ENCODE data around the gene IVD. TPM values are rescaled to one million over a fixed set of nuclear protein-coding genes. Genes with fewer than 3 reads are reported as not detected.

Gene IVD
- total and polyA plus RNA-seq, 2 of the 8 experiments (the other 6 are each of a cell fraction or from before 2014, with no cell fraction given), result 55.2 to 78.8 TPM

- TF ChIP-seq ATF2 (IDR thresholded peaks at IDR 0.05; ENCODE audit: low read length), result no peak
- no peak for TF ChIP-seq SP2 (IDR thresholded peaks at IDR 0.05; ENCODE audit: low read length)
- TF ChIP-seq, protein P1, sequence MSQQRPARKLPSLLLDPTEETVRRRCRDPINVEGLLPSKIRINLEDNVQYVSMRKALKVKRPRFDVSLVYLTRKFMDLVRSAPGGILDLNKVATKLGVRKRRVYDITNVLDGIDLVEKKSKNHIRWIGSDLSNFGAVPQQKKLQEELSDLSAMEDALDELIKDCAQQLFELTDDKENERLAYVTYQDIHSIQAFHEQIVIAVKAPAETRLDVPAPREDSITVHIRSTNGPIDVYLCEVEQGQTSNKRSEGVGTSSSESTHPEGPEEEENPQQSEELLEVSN (IDR thresholded peaks at IDR 0.05), result peak; percentile 40; the same call in 1 of the 2 replicates
- 0 out of 2 replicates have a peak, but pooled peaks have one; percentile 35 for TF ChIP-seq RBBP5 (IDR thresholded peaks at IDR 0.05; ENCODE audit: borderline replicate concordance, low read depth, low read length)
- no peak for TF ChIP-seq CTBP2 (IDR thresholded peaks at IDR 0.05; ENCODE audit: borderline replicate concordance, insufficient read depth, insufficient read length, low read length)
- peak; percentile 91 to 95 for TF ChIP-seq RAD21 (IDR thresholded peaks at IDR 0.05 in 1 of 2, conservative IDR thresholded peaks at IDR 0.05 in 1 of 2; ENCODE audit: low read depth in 2 of 2, low read length in 2 of 2)
- no peak for TF ChIP-seq TAF7 (optimal IDR thresholded peaks at IDR 0.05; ENCODE audit: borderline replicate concordance, low read depth, low read length)
- no peak for TF ChIP-seq TAF1 (IDR thresholded peaks at IDR 0.05; ENCODE audit: low read depth, low read length)
- TF ChIP-seq HDAC6 (IDR thresholded peaks at IDR 0.05; ENCODE audit: low read depth, low read length), result no peak
- TF ChIP-seq USF2 (IDR thresholded peaks at IDR 0.05; ENCODE audit: low read length), result no peak
- no peak for TF ChIP-seq SIN3A (conservative IDR thresholded peaks at IDR 0.05 in 1 of 2, IDR thresholded peaks at IDR 0.05 in 1 of 2; ENCODE audit: low read depth in 1 of 2, low read length in 2 of 2)
- TF ChIP-seq BRCA1 (IDR thresholded peaks at IDR 0.05; ENCODE audit: low read depth, low read length), result no peak
These were observed 15.9 kb downstream of the IVD start (continued) for GRCh38 chr15:40421246-40422157.
